Stimulated activated CD8-positive, alpha-beta memory T cell treated with anti-CD3 and anti-CD28 coated beads, Interleukin-12 subunit alpha, Interleukin-12 subunit beta, amount 100 ng/mL, for 4 hours (primary cell): Measurements from ENCODE around the gene SERINC2.
"Not testable (repeated sequence)": the region's sequence is repeated elsewhere in the genome, so short reads cannot be mapped to it uniquely, and the experiment has no call there.

ENCODE experiments used
- DNase-seq: peaks from one replicate; pipeline ENCODE4 v3.0.0-alpha.2; 2020; ENCODE audit warnings: low read depth

SERINC2 gene

DNA sequence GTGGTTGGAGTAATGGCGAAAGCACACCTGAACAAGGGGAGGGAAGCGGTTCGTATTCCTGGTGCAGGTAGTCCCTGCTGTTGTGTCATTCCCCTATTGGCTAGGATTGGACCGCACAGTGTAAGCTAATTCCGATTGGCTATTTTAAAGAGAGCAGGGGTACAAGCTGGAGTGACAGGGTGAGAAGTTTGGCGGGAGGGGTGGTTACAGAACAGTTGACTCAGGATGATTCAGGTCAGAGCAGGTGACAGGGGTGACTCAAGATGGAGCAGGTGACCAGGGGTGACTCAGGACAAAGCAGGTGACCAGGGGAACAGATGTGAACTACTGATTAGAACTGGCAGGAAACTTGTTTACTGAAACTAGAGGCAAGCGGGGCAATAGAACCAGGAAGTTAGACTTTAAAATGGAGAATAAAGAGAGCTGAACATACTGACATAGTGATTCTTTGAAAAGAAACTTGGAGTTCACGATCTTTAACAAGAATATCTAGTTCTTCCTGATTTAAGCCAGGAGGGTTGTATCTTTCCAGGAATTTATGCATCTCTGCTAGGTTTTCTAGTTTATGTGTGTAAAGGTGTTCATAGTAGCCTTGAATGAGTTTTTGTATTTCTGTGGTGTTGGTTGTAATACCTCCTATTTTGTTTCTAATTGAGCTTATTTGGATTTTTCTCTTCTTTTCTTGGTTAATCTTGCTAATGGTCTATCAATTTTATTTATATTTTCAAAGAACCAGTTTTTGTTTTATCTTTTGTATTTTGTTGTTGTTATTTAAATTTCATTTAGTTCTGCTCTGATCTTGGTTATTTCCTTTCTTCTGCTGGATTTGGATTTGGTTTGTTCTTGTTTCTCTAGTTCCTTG lies 58.7 kb downstream of the SERINC2 start:
- not testable (repeated sequence) for DNase-seq

DNA sequence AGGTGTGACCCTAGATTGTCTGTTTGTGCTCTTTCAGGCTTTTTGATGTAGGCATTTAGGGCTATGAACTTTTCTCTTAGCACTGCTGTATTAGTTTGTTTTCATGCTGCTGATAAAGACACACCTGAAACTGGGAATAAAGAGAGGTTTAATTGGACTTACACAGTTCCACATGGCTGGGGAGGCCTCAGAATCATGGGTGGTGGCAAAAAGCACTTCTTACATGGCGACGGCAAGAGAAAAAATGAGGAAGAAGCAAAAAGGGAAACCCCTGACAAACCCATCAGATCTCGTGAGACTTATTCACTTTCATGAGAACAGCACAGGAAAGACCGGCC lies 59.3 kb downstream of the SERINC2 start:
- not testable (repeated sequence) for DNase-seq

DNA sequence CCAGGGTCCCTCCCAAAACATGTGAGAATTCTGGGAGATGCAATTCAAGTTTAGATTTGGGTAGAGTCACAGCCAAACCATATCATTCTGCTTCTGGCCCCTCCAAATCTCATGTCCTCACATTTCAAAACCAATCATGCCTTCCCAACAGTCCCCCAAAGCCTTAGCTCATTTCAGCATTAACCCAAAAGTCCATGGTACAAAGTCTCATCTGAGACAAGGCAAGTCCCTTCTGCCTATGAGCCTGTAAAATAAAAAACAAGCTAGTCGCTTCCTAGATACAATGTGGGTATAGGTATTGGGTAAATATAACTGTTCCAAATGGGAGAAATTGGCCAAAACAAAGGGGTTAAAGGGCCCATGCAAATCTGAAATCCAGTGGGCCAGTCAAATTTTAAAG lies 59.7 kb downstream of the SERINC2 start:
- not testable (repeated sequence) for DNase-seq

DNA sequence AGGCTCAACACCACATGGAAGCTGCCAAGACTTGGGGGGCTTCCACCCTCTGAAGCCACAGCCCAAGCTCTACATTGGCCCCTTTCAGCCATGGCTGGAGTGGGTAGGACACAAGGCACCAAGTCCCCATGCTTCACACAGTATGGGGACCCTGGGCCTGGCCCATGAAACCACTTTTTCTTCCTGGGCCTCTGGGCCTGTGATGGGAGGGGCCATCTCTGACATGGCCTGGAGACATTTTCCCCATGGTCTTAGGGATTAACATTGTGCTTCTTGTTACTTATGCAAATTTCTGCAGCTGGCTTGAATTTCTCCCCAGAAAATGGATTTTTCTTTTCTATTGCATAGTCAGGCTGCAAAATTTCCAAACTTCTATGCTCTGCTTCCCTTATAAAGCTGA lies 60.5 kb downstream of the SERINC2 start:
- not testable (repeated sequence) for DNase-seq

DNA sequence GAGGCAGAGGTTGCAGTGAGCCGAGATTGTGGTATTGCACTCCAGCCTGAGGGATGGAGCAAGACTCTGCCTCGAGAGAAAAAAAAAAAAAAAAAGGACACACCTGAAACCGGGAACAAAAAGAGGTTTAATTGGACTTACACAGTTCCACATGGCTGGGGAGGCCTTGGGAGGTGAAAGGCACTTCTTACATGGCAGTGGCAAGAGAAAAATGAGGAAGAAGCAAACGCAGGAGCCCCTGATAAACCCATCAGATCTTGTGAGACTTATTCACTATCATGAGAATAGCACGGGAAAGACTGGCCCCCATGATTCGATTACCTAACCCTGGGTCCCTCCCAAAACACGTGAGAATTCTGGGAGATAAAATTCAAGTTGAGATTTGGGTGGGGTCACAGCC lies 61.6 kb downstream of the SERINC2 start:
- DNase-seq: not testable (repeated sequence)

DNA sequence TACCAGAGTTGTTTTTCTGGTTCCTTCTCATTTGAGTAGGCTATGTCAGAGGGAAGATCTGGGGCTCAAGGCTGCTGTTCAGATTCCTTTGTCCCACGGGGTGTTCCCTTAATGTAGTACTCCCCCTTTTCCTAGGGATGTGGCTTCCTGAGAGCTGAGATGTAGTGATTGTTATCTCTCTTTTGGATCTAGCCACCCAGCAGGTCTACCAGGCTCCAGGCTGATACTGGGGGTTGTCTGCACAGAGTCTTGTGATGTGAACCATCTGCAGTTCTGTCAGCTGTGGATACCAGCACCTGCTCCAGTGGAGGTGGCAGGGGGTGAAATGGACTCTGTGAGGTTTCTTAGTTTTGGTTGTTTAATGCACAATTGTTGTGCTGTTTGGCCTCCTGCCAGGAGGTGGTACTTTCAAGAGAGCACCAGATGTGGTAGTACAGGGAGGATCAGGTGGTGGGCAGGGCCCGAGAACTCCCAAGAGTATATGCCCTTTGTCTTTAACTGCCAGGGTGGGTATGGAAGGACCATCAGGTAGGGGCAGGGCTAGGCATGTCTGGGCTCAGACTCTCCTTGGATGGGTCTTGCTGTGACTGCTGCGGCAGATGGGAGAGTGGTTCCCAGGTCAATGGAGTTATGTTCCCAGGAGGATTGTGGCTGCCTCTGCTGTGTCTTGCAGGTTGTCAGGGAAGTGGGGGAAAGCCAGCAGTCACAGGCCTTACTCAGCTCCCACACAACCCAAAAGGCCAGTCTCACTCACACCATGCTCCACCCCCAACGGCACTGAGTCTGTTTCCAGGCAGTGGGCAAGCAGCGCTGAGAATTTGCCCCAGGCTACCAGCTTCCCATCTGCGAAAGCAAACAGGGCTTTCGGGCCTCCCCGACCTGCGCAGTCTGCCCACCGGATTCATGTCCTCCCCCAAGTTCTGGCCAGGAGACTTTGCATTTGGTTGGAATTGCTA lies 64.2 kb downstream of the SERINC2 start:
- no peak for DNase-seq

DNA sequence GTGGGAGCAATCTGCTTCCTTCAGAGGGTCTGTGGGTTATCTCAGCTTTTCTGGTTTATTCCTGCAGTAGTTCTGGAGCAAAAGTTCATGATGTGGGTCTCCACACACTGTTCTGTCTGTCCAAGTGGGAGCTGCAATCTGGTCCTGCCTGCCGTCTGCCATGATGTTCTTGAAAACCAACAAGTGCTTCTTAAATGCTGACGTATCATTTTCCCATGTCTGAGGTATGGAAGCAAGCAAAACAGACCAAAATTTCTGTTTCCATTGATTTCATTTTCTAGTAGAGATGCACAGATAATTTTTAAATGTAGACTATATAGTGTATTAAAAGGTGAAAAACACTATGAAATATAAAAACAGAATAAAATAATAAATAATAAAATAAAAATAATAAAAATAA lies 65.2 kb downstream of the SERINC2 start:
- no peak for DNase-seq

DNA sequence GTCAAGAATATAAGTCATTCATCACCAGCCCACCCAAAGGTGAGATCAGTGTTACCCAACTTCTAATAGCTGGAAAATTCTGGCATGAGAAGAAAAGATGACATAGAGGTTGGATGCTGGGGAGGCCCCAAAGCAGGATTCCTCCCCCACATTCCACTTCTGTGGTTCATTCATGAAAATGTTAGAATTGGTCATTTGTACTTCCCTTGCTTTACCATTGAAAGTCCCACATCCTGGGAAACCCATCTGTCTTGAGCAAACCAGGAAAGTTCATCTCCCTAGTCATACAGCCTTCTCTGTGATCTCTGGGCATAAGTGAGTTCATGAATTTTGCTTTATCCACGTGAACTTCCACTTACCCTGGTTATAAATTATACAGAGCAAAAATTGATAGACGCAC lies 66.8 kb downstream of the SERINC2 start:
- no peak for DNase-seq

DNA sequence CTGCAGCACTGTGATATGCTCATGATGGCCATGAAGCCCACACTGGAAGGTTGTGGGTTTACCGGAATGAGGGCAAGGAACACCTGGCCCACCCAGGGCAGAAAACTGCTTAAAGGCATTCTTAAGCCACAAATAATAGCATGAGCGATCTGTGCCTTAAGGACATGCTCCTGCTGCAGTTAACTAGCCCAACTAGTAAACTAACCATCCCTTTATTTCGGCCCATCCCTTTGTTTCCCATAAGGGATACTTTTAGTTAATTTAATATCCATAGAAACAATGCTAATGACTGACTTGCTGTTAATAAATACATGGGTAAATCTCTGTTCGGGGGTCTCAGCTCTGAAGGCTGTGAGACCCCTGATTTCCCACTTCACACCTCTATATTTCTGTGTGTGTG lies 67.4 kb downstream of the SERINC2 start:
- DNase-seq: not testable (repeated sequence)

DNA sequence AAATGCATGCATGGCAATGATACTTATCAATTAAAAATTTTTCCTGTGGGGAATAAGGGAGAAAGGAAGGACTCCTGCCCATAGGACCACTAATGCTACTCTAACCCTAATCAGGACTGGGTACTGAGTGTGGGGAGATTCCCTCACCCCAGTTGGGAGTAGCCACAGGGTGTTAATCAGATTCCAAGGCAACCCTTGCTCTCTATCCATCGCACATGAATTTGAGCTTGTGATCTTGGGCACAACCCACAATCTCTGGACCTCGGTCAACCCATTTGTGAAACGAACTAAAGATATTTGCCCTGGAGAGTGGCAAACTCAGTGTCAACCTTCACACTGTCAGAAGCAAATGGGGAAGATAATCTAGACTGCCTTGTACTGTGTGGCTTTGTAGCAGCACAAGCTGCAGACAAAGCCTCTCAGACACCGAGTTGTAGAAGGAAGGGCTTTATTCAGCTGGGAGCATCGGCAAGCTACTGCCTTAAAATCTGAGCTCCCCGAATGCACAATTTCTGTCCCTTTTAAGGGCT lies 69.5 kb downstream of the SERINC2 start:
- DNase-seq: no peak

DNA sequence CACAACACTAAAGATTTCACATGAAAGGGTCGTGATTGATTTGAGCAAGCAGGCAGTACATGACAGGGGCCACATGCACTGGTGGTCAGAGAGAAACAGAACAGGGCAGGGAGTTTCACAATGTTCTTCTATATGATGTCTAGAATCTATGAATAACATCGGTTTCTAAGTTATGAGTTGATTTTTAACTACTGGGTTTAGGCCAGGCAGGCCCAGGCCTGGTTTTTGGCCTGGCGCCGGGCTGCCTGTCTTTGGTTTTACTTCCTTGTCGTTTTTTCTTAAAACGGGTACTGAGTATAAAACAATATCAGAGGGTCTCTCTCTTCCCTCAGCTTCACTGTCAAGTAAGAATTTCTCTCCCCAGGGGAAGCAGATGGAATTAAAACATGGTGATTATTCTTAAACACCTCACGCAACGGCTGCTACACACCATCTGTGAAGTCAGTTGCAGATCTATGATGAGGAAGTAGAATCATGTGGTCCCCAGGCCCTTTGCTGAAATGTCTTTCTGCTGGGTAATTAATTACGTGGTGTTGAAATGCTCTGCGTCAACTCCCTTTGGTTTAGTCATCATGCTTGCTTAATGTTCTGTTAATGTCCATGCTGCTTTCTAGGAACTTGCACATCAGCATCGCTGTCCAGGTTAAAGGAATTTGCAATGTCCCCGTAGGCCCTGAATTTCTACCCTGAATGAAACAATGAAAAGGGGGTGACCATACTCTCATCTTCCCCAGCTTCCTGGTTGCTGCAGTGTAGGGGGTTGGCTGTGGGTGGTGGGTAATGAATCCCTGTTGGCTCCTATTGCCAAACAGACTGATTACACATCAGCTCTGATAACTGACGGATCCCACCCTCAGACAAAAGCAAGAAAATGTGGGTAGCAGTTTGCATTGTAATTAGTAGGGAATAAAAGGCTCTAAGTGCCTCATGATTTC lies 70.3 kb downstream of the SERINC2 start:
- DNase-seq: no peak
